Natural killer cell (primary cell): Measurements from ENCODE around the gene VASH2. TPM values are rescaled to one million over a fixed set of nuclear protein-coding genes. Genes with fewer than 3 reads are reported as not detected.
"Not testable (repeated sequence)": the region's sequence is repeated elsewhere in the genome, so short reads cannot be mapped to it uniquely, and the experiment has no call there.

ENCODE experiments used
- ATAC-seq, 3 donors: fragments of 150-1000 bp in 2 of 3; fragments of 200-7000 bp in 1 of 3; cut with Tn5 transposase; 1 replicate in 1 of 3; 2 replicates in 2 of 3; pipeline ENCODE4 v1.10.0; 2021; ENCODE audit warnings: mild to moderate bottlenecking in 2 of 3, moderate library complexity in 2 of 3
- DNase-seq, 2 donors: peaks; one replicate each; pipeline versions ENCODE4 v3.0.0 to v3.0.0-alpha.2; 2013 to 2021; ENCODE audit warnings: mixed read lengths in 1 of 2
- H3K27ac ChIP-seq: one replicate; pipeline ENCODE4 v1.5.1; 2013; ENCODE audit warnings: mild to moderate bottlenecking, low read length
- H3K27me3 ChIP-seq: one replicate; pipeline ENCODE4 v1.6.1; 2013; ENCODE audit warnings: low read length; ENCODE audit not compliant: control insufficient read depth, insufficient read depth
- H3K36me3 ChIP-seq: one replicate; pipeline ENCODE4 v1.6.1; 2013; ENCODE audit warnings: low read length; ENCODE audit not compliant: control insufficient read depth, insufficient read depth
- H3K4me1 ChIP-seq: one replicate; pipeline ENCODE4 v1.6.1; 2013; ENCODE audit warnings: low read length; ENCODE audit not compliant: control insufficient read depth, insufficient read depth
- H3K4me3 ChIP-seq: one replicate; pipeline ENCODE4 v1.5.1; 2013; ENCODE audit warnings: low read length
- H3K9me3 ChIP-seq: one replicate; pipeline ENCODE4 v1.6.1; 2013; ENCODE audit warnings: low read length; ENCODE audit not compliant: control insufficient read depth, insufficient read depth
- H3K27ac Mint-ChIP-seq, 2 donors: one replicate each; pipeline ENCODE4 v1.8.0; 2022; ENCODE audit warnings: mild to moderate bottlenecking in 2 of 2, mixed read lengths in 2 of 2, moderate library complexity in 1 of 2
- H3K27me3 Mint-ChIP-seq, 2 donors: one replicate each; pipeline ENCODE4 v1.8.0; 2022; ENCODE audit warnings: low read depth in 2 of 2, mixed read lengths in 2 of 2
- H3K36me3 Mint-ChIP-seq: one replicate; pipeline ENCODE4 v1.8.0; 2022; ENCODE audit warnings: mixed read lengths
- H3K4me1 Mint-ChIP-seq, 2 donors: one replicate each; pipeline ENCODE4 v1.8.0; 2022; ENCODE audit warnings: mixed read lengths in 2 of 2
- H3K4me3 Mint-ChIP-seq: one replicate; pipeline ENCODE4 v1.8.0; 2022; ENCODE audit warnings: mild to moderate bottlenecking, moderate library complexity, mixed read lengths
- H3K9me3 Mint-ChIP-seq, 2 donors: one replicate each; pipeline ENCODE4 v1.8.0; 2022; ENCODE audit warnings: mixed read lengths in 2 of 2
- CTCF ChIP-seq: fragments of 200-600 bp; IDR thresholded peaks from one replicate; pipeline ENCODE4 v1.8.0; 2022; ENCODE audit warnings: antibody characterized with exemption
- WGBS: methylation state at CpG from one replicate; pipeline ENCODE4 v1.1.7; 2013; ENCODE audit warnings: missing lambda C conversion rate; ENCODE audit not compliant: insufficient coverage; 5-methylcytosine and 5-hydroxymethylcytosine counted together
- intact Hi-C: fragments of 100-400 bp; cut with micrococcal nuclease; formaldehyde crosslinking; loops from one replicate; pipeline ENCODE4 v1.14.2; 2022
- total RNA-seq, 4 donors: library from RNA; stranded (reverse); fragments of 120-200 nt in 1 of 4; gene quantifications; one replicate each; pipeline versions ENCODE4 v1.2.3 to v1.2.4, GENCODE V29; 2013 to 2022

The VASH2 gene
- total RNA-seq, 3 donors from 2014 or later (not counting 1 experiment from before 2014, with no cell fraction given), result not detected

GRCh38 chr1:212990276-212990675 is 39.9 kb downstream of the VASH2 start:
- Histone ChIP-seq H3K27me3 (no peaks in the 10 kb centered on the region), H3K4me1 (no peaks in the 10 kb centered on the region), H3K4me3 (no peak overlapping the region), H3K9me3 (no peaks in the 10 kb centered on the region), H3K36me3 (peaks cover 34% of the 10 kb centered on the region), H3K27ac (no peak overlapping the region)
- no peak for TF ChIP-seq CTCF
- H3K4me3 Mint-ChIP-seq, result no peak overlapping the region
- H3K4me1 Mint-ChIP-seq, result peaks cover 0 to 6% of the 10 kb centered on the region in 2 donors
- no peaks in the 10 kb centered on the region for H3K27me3 Mint-ChIP-seq
- WGBS, result no CpG with 5 or more reads among the region's 1 CpG
- H3K36me3 Mint-ChIP-seq, result peaks cover 9% of the 10 kb centered on the region
- peak overlapping the region in 1 of 2 donors; percentile 67 for H3K27ac Mint-ChIP-seq
- no peaks in the 10 kb centered on the region for H3K9me3 Mint-ChIP-seq
- no peak for DNase-seq
- ATAC-seq, result no peak
- intact Hi-C loops, result loop anchor here (10.0 kb wide), 1 partner anchor 235 kb away; no protein-coding TSS in a partner anchor

GRCh38 chr1:212993960-212994359 is 43.6 kb downstream of the VASH2 start:
- H3K27me3 Mint-ChIP-seq, DNase-seq, H3K4me3 ChIP-seq, H3K27ac Mint-ChIP-seq, H3K9me3 Mint-ChIP-seq, H3K4me3 Mint-ChIP-seq, H3K27ac ChIP-seq, H3K4me1 ChIP-seq, H3K9me3 ChIP-seq, ATAC-seq, H3K27me3 ChIP-seq: not testable (repeated sequence)
- H3K36me3 ChIP-seq, result peaks cover 51% of the 10 kb centered on the region
- 98% methylated on average over 7 of the region's 8 CpGs for WGBS
- H3K4me1 Mint-ChIP-seq, result peaks cover 6 to 11% of the 10 kb centered on the region in 2 donors
- peaks cover 16% of the 10 kb centered on the region for H3K36me3 Mint-ChIP-seq
- intact Hi-C loops, result loop anchor here (2.0 to 10.0 kb wide), 4 partner anchors 179 to 537 kb away; no protein-coding TSS in a partner anchor

- H3K27ac ChIP-seq, result no peak overlapping the region
- Mint-ChIP-seq H3K9me3 (no peaks in the 10 kb centered on the region), H3K27ac (no peak overlapping the region), H3K4me3 (no peak overlapping the region), H3K36me3 (peaks cover 22% of the 10 kb centered on the region), H3K4me1 (peaks cover 6% of the 10 kb centered on the region in 2 donors), H3K27me3 (no peaks in the 10 kb centered on the region)
- no peak overlapping the region for H3K4me3 ChIP-seq
- WGBS, result 100% methylated on average over 2 of the region's 3 CpGs
- intact Hi-C loops, result loop anchor here (1.0 to 10.0 kb wide), 5 partner anchors 180 to 538 kb away; no protein-coding TSS in a partner anchor
- no peak for TF ChIP-seq CTCF
- H3K27me3 ChIP-seq, result no peaks in the 10 kb centered on the region
- DNase-seq, result no peak
- no peak for ATAC-seq
- H3K9me3 ChIP-seq, result no peaks in the 10 kb centered on the region
- H3K36me3 ChIP-seq, result peaks cover 50% of the 10 kb centered on the region
- H3K4me1 ChIP-seq, result no peaks in the 10 kb centered on the region
Measured at GRCh38 chr1:212994926-212995325, 44.6 kb downstream of the VASH2 start.

GRCh38 chr1:213003256-213003655 is 52.9 kb downstream of the VASH2 start:
- Mint-ChIP-seq H3K27me3 (no peaks in the 10 kb centered on the region), H3K4me1 (peaks cover 16 to 19% of the 10 kb centered on the region in 2 donors), H3K9me3 (no peaks in the 10 kb centered on the region), H3K27ac (no peak overlapping the region), H3K4me3 (no peak overlapping the region), H3K36me3 (peaks cover 23% of the 10 kb centered on the region)
- no peak overlapping the region for H3K27ac ChIP-seq
- H3K9me3 ChIP-seq, result no peaks in the 10 kb centered on the region
- DNase-seq, result no peak
- no peak for TF ChIP-seq CTCF
- H3K4me3 ChIP-seq, result no peak overlapping the region
- intact Hi-C loops, result no loop called here
- no peaks in the 10 kb centered on the region for H3K27me3 ChIP-seq
- 83% methylated on average over 1 of the region's 3 CpGs for WGBS
- peaks cover 51% of the 10 kb centered on the region for H3K36me3 ChIP-seq
- peaks cover 5% of the 10 kb centered on the region for H3K4me1 ChIP-seq
- ATAC-seq, result no peak
